DOHH2 (cell line): ENCODE measurements around the gene OR52H1.

ENCODE experiments used
- CTCF ChIP-seq: fragments of 200-600 bp; sonication (generic); IDR thresholded peaks from one replicate; pipeline ENCODE4 v1.5.1; 2014; ENCODE audit warnings: antibody characterized with exemption, mild to moderate bottlenecking, low read depth, low read length; ENCODE audit not compliant: poor library complexity, severe bottlenecking
- EZH2phosphoT487 ChIP-seq: fragments of 200-600 bp; sonication (generic); IDR thresholded peaks from 2 replicates; pipeline ENCODE4 v1.6.1; 2017; ENCODE audit warnings: borderline replicate concordance, mild to moderate bottlenecking, antibody characterized with exemption, low read length, moderate library complexity, mixed read lengths

GRCh38 chr11:5553343-5553742, 5.0 kb upstream of the OR52H1 start:
- TF ChIP-seq CTCF (no peak), EZH2phosphoT487 (no peak)
